Vagina (tissue), 2 donors: ENCODE measurements around the gene ERN1. TPM values are rescaled to one million over a fixed set of nuclear protein-coding genes. Genes with fewer than 3 reads are reported as not detected.

Experiments used
- DNase-seq, 2 donors: peaks; one replicate each; pipeline ENCODE4 v3.0.0-alpha.2; 2017; ENCODE audit errors: extremely low spot score in 2 of 2
- H3K27ac ChIP-seq: fragments of 200-600 bp; sonication (generic); one replicate; pipeline ENCODE4 v1.5.1; 2019
- H3K27me3 ChIP-seq: fragments of 200-600 bp; sonication (generic); one replicate; pipeline ENCODE4 v1.5.1; 2019
- H3K36me3 ChIP-seq, 2 donors: fragments of 200-600 bp; sonication (generic); one replicate each; pipeline ENCODE4 v1.5.1; 2017 to 2019
- H3K4me1 ChIP-seq: fragments of 200-600 bp; sonication (generic); one replicate; pipeline ENCODE4 v1.5.1; 2019
- H3K4me3 ChIP-seq, 2 donors: fragments of 200-600 bp; sonication (generic); 1 replicate in 1 of 2; 2 replicates in 1 of 2; pipeline ENCODE4 v1.5.1; 2016 to 2019
- H3K9me3 ChIP-seq: fragments of 200-600 bp; sonication (generic); one replicate; pipeline ENCODE4 v1.5.1; 2019
- CTCF ChIP-seq, 3 experiments: fragments of 450-650 bp in 2 of 3; fragments of 200-600 bp in 1 of 3; sonication (generic) in 1 of 3; IDR thresholded peaks; one replicate each; pipeline ENCODE4 v1.5.1; 2017 to 2019; ENCODE audit warnings: antibody characterized with exemption in 3 of 3, mild to moderate bottlenecking in 2 of 3, moderate library complexity in 2 of 3
- POLR2A ChIP-seq, 2 donors: fragments of 450-650 bp; IDR thresholded peaks; one replicate each; pipeline ENCODE4 v1.6.1; 2017; ENCODE audit warnings: antibody characterized with exemption in 2 of 2, mild to moderate bottlenecking in 2 of 2, moderate library complexity in 2 of 2
- POLR2AphosphoS5 ChIP-seq, 2 donors: sonication (generic); formaldehyde crosslinking; IDR thresholded peaks; one replicate each; pipeline ENCODE4 v1.9.0; 2017; ENCODE audit warnings: antibody characterized with exemption in 2 of 2, mild to moderate bottlenecking in 2 of 2, low read depth in 1 of 2; ENCODE audit not compliant: insufficient read depth in 1 of 2
- intact Hi-C: fragments of 100-400 bp; cut with DNase I; formaldehyde crosslinking; loops from one replicate; pipeline ENCODE4 v1.15.1; 2023
- total RNA-seq: library from RNA; depleted of rRNA; stranded (reverse); fragments of >200 nt; gene quantifications from one replicate; pipeline ENCODE4 v1.2.3, GENCODE V29; 2016

The ERN1 gene
- total RNA-seq, 1 donor from 2014 or later = 31.4 TPM

- no peak for DNase-seq
- no peak overlapping the region for H3K4me3 ChIP-seq
- H3K27me3 ChIP-seq = no peaks in the 10 kb centered on the region
- no peaks in the 10 kb centered on the region for H3K36me3 ChIP-seq
- TF ChIP-seq POLR2AphosphoS5 (IDR thresholded peaks at IDR 0.05; ENCODE audit: insufficient read depth in 1 of 2, low read depth in 1 of 2) (no peak), CTCF (IDR thresholded peaks at IDR 0.05) (no peak), POLR2A (IDR thresholded peaks at IDR 0.05) (no peak)
- H3K27ac ChIP-seq = peak overlapping the region; percentile 52
- peaks cover 52% of the 10 kb centered on the region for H3K4me1 ChIP-seq
- intact Hi-C loops = no loop called here
- no peaks in the 10 kb centered on the region for H3K9me3 ChIP-seq
Measured at GRCh38 chr17:64096037-64096436, 33.9 kb downstream of the ERN1 start.

DNA sequence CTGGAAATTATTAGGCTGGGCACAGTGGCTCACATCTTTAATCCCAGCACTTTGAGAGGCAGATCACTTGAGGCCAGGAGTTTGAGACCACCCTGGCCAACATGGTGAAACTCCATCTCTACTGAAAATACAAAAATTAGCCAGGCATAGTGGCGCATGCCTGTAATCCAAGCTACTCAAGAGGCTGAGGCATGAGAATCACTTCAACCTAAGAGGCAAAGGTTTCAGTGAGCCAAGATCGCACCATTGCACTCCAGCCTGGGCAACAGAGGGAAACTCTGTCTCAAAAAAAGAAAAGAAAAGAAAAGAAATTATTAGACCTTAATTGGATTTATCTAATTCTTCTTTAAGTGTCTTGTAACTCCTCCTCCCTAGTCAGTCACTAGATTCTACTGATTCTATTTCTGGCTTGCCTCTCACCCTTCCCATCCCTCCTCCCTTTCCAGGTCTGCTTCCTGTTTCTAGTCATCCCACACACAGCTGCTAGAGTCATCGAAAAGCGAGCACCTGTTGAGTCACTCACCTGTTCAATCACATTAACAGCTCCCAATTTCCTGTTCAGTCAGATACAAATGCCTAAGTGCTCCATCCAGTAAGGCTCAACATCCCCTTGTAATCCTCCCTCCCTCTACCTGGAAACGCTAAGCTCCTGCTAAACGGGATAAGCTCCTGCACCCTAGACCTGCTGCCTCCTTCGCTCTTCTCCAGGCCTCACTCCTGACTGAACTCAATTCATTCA is 34.6 kb downstream of the ERN1 start:
- TF ChIP-seq POLR2A (IDR thresholded peaks at IDR 0.05) = no peak
- TF ChIP-seq POLR2AphosphoS5 (IDR thresholded peaks at IDR 0.05; ENCODE audit: insufficient read depth in 1 of 2, low read depth in 1 of 2) = no peak
- no peak for TF ChIP-seq CTCF (IDR thresholded peaks at IDR 0.05)
- peak overlapping the region; percentile 52 for H3K27ac ChIP-seq
- intact Hi-C loops = no loop called here

GRCh38 chr17:64094412-64094811 is 35.5 kb downstream of the ERN1 start:
- Histone ChIP-seq H3K36me3 (no peaks in the 10 kb centered on the region), H3K4me1 (peaks cover 52% of the 10 kb centered on the region), H3K4me3 (no peak overlapping the region), H3K27ac (peak overlapping the region; percentile 6), H3K27me3 (no peaks in the 10 kb centered on the region), H3K9me3 (no peaks in the 10 kb centered on the region)
- intact Hi-C loops = no loop called here
- TF ChIP-seq CTCF (IDR thresholded peaks at IDR 0.05) (no peak), POLR2A (IDR thresholded peaks at IDR 0.05) (no peak), POLR2AphosphoS5 (IDR thresholded peaks at IDR 0.05; ENCODE audit: insufficient read depth in 1 of 2, low read depth in 1 of 2) (no peak)
- no peak for DNase-seq

More for the DNA sequence above, 34.6 kb downstream of the ERN1 start:
- Histone ChIP-seq H3K4me3 (no peak overlapping the region), H3K9me3 (no peaks in the 10 kb centered on the region), H3K36me3 (no peaks in the 10 kb centered on the region), H3K4me1 (peaks cover 52% of the 10 kb centered on the region), H3K27me3 (no peaks in the 10 kb centered on the region)
- no peak for DNase-seq

GRCh38 chr17:64092952-64093451 is 36.9 kb downstream of the ERN1 start:
- H3K9me3 ChIP-seq = no peaks in the 10 kb centered on the region
- H3K4me1 ChIP-seq = peaks cover 49% of the 10 kb centered on the region
- no peak overlapping the region for H3K4me3 ChIP-seq
- TF ChIP-seq CTCF (IDR thresholded peaks at IDR 0.05) = no peak
- TF ChIP-seq POLR2A (IDR thresholded peaks at IDR 0.05) = no peak
- TF ChIP-seq POLR2AphosphoS5 (IDR thresholded peaks at IDR 0.05; ENCODE audit: insufficient read depth in 1 of 2, low read depth in 1 of 2) = no peak
- no peak for DNase-seq
- H3K27ac ChIP-seq = peak overlapping the region; percentile 6
- H3K36me3 ChIP-seq = no peaks in the 10 kb centered on the region
- H3K27me3 ChIP-seq = no peaks in the 10 kb centered on the region
- intact Hi-C loops = no loop called here

DNA sequence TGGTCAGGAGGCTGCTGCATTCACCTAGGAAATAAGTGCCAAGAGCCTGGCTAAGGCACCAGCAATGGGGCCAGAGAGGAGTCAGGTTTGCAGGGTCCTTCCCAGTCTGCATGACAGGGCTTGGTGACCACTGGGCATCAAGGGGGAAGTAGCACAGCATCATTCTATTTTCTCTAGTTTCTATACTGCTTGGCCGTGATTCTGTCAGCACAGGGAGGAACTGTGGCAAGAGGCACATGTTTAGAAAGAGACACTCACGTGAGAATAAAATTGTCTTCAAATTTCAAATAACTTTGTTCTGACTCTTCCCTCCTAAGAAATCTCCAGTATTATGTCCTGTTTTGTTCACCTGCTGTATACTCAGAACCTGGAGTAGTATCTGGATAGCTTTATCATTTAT is 37.8 kb downstream of the ERN1 start:
- TF ChIP-seq POLR2AphosphoS5 (IDR thresholded peaks at IDR 0.05; ENCODE audit: insufficient read depth in 1 of 2, low read depth in 1 of 2) (no peak), POLR2A (IDR thresholded peaks at IDR 0.05) (no peak), CTCF (IDR thresholded peaks at IDR 0.05) (no peak)
- H3K9me3 ChIP-seq = no peaks in the 10 kb centered on the region
- no peak for DNase-seq
- intact Hi-C loops = no loop called here
- no peak overlapping the region for H3K27ac ChIP-seq
- H3K4me3 ChIP-seq = no peak overlapping the region
- H3K36me3 ChIP-seq = no peaks in the 10 kb centered on the region
- H3K4me1 ChIP-seq = peaks cover 40% of the 10 kb centered on the region
- H3K27me3 ChIP-seq = no peaks in the 10 kb centered on the region
